Measurements from ENCODE around the gene CALY.
"Not testable (repeated sequence)": the region's sequence is repeated elsewhere in the genome, so short reads cannot be mapped to it uniquely, and the experiment has no call there.

CALY gene

GRCh38 chr10:133328358-133329343, 8.0 kb downstream of the CALY start:
- DNase-seq: no peak

GRCh38 chr10:133327651-133328357, 8.9 kb downstream of the CALY start:
- DNase-seq: no peak

DNA sequence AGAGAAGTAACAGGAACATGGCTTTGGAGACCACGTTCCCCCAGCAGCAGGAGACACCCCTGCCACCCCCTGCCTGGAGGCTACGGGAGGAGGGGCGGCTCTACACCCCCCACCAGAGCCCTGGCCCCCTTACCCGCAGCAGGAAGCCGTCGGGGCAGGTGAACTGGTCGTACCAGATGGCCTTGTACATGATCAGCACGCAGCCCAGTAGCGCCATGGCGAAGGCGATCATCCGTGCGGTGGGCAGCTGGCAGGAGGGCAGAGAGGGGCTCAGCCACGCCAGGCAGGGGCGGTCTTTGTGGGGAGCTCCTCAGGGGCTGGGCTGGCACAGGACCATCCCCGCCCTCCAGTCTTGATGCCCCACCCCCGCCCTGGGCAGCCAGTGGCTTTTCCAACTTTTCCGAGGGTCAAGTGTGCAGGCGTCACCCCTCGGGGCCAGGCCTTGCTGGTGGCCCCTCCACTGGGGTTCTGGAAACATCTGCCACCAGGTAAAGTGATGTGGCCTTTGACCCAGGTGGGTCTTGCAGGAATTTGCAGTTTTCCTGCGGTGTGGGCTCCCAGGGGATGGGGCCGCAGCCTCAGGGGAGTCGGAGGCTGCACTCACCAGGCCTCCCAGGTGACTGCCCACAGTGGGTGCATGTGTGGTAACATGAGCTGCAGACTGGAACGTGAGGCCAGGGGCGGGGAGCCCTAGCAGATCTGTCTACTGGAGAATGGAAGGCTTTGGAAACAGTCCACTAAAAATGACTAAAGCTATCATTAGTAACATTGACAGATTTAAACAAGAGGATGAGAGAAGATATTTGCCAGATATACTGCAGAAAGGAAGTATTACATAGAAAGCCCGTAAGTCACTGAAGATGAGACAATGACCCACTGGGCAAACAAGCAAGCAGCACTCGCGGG, 9.7 kb downstream of the CALY start:
- no peak for DNase-seq

DNA sequence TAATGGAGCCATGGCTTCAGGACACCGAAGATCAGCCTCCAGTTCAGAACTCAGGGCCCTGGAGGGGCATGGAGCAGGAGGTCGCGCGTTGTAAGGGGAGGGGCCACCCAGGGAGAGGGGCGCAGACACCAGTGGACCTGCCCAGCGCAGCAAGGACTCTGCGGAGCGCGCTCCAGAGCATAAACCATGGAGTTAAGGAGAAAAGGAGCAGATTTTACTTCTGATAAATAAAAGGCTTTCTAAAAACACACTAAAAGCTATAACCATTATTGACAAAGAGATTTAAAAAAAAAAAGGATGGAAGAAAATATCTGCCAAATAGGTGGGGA, 10.5 kb downstream of the CALY start:
- DNase-seq: no peak

- no peak for DNase-seq
These were observed 11.1 kb downstream of the CALY start for GRCh38 chr10:133325440-133326222.

- DNase-seq: no peak
These were observed 11.8 kb downstream of the CALY start for GRCh38 chr10:133324857-133325260.

GRCh38 chr10:133324198-133324792, 12.4 kb downstream of the CALY start:
- DNase-seq: peak; percentile 38

GRCh38 chr10:133322064-133322709, 14.5 kb downstream of the CALY start:
- not testable (repeated sequence) for DNase-seq

DNA sequence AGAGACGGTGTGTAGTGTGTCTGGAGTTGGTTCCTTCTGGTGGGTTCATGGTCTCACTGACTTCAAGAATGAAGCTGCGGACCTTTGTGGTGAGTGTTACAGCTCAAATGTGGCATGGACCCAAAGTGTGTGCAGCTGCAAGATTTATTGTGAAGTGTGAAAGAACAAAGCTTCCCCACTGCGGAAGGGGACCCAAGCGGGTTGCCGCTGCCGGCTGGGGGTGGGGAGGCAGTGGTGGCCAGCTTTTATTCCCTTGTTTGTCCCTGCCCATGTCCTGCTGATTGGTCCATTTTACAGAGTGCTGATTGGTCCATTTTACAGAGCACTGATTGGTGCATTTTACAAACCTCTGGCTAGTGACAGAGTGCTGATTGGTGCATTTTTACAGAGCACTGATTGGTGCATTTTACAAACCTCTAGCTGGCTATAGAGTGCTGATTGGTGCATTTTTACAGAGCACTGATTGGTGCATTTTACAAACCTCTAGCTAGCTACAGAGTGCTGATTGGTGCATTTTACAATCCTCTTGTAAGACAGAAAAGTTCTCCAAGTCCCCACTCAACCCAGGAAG, 15.8 kb downstream of the CALY start:
- not testable (repeated sequence) for DNase-seq

DNA sequence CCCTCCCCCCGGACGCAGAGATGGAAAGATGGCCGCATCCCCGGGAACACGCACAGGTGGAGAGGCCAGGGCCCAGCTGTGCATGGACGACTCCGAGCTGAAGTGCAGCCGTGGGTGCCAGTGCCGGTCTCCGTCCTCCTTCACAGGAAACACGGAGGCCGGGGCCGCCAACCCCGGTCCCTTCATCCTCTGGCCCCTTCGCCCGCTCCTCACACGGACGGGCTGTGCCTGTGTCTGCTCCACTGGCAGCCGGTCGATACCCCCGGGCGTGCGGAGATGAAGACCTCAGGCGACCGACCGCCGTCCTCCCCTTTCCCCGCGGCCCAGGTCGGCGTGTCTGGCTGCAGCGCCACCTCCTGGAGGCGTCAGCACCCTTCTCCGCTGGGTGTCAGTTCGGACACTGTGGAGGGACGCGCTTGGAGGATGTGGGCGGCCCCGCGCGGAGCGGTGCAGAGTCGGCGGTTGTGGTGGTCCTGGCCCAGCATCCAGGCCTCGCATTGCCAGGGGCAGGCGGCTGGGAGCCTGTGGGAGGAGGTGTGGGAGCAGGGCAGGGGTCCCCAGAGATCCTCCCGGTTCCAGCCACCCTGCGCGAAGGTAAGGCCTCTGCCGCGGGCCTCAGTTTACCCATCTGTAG, 18.1 kb downstream of the CALY start:
- DNase-seq: peak; percentile 52

DNA sequence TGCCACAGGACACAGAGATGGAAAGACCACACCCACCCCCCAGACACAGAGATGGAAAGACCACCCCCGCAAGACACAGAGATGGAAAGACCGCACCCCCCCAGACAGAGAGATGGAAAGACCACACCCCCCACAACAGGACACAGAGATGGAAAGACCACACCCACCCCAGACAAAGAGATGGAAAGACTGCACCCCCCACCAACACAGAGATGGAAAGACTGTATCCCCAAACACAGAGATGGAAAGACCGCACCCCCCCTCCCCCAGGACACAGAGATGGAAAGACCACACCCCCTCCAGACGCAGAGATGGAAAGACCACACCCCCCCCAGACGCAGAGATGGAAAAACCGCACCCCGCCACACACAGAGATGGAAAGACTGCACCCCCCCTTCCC, 20.0 kb downstream of the CALY start:
- DNase-seq: no peak

- DNase-seq: no peak
These were observed 20.4 kb downstream of the CALY start for GRCh38 chr10:133316266-133316665.

- no peak for DNase-seq
These were observed 20.8 kb downstream of the CALY start for GRCh38 chr10:133315847-133316246.

- no peak for DNase-seq
These were observed 21.8 kb downstream of the CALY start for GRCh38 chr10:133314911-133315310.

- DNase-seq: no peak
These were observed 23.5 kb downstream of the CALY start for GRCh38 chr10:133313192-133313591.

DNA sequence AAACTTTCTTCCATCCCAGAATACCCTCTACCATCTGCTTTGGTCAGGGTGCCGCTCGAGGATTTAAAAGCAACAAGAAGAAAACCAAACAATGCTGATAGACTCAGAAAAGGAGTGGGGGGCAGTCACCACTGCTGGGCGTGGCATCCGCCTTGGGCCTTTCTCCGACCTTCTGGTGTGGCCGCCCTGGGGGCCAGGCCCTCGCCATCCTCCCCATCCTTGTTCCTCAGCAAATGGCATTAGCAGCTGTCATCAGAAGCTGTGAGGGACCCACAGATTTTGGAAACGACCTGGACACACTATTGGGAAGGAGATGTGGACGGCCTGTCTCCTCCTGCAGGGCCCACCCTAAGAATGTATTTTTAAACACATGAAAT, 23.9 kb downstream of the CALY start:
- DNase-seq: no peak

DNA sequence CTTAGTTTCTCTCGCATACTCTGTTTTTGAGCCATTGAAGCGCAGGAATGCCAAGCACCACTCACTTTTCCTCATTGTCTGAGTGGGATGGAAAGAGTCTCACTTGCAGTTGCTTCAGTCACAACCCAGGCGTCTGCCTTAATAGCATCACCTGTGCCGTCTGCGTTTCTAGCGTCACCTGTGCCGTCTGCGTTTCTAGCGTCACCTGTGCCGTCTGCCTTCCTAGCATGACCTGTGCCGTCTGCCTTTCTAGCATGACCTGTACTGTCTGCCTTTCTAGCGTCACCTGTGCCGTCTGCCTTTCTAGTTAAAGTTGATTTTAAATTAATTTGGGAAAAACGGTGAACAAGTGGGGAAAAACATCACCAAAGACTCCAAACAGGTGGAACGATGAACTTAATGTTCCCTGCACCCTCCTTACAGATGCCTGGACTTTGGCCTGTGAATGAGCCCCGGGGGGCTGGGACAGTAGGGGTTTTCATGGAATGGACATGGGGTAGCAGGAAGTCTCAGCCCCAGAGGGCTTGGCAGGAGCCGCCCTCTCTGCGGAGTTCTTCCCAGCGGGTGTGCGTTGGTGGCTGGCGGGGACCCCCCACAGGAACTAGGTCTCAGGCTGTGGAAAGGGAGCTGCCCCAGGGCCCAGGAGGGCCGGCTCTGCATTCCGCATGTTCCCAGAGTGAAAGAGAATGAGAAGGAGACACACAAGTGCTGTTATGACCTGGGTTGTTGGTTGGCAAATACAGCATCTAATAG, 24.5 kb downstream of the CALY start:
- DNase-seq: no peak

DNA sequence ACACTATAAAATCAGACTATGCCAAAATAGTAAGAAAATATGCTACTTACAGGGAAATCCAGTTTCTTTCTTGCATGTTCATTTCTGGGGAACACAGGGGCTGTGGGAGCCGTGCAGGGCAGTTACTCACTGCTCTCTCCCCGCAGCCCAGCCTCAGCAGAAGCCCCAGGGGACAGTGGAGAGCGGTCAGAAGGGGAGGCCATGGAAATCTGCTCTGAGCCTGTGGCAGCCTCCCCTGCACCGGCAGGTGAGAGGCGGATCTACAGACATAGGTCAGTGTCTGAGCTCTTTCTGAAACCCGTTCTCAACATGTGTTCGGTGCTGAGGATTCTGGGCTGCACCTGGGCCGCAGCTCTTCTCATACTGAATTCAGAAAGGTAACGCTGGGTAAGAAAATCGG, 25.1 kb downstream of the CALY start:
- DNase-seq: no peak

DNA sequence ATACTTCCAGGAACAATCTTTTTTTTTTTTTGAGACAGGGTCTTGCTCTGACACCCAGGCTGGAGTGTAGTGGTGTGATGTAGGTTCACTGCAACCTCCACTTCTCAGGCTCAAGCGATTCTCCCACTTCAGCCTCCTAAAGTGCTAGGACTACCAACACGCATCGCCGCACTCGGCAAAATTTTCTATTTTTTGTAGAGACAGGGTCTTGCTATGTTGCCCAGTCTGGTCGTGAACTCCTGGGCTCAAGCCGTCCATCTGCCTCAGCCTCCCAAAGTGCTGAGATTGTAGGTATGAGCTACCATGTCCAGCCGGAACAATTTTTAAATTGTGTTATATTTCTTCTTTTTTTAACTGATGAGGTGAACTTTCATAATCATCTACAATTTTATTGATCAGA, 25.9 kb downstream of the CALY start:
- DNase-seq: no peak

- DNase-seq: no peak
These were observed 26.3 kb downstream of the CALY start for GRCh38 chr10:133310399-133310755.

All from effector CD8-positive, alpha-beta T cell (primary cell).